RWPE2 (cell line): ENCODE data around the gene LTBP4.
A peak's percentile ranks its signal among the peaks of the same experiment; 100 is the strongest.

Source experiments
- ATAC-seq: fragments of 200-7000 bp; cut with Tn5 transposase; 3 replicates; pipeline ENCODE4 v1.9.1; 2021; ENCODE audit warnings: low read depth
- DNase-seq: peaks from one replicate; pipeline ENCODE4 v3.0.0-alpha.2; 2020; ENCODE audit warnings: low spot score
- H3K27ac ChIP-seq: fragments of 450-650 bp; 2 replicates; pipeline ENCODE4 v1.5.1; 2017; ENCODE audit warnings: mild to moderate bottlenecking; ENCODE audit not compliant: poor library complexity, severe bottlenecking
- H3K27me3 ChIP-seq: fragments of 250-450 bp; sonication (Bioruptor Pico); 2 replicates; pipeline ENCODE4 v1.5.1; 2021; ENCODE audit warnings: mild to moderate bottlenecking, moderate library complexity; ENCODE audit not compliant: insufficient read depth, poor library complexity, severe bottlenecking
- H3K36me3 ChIP-seq: fragments of 250-450 bp; sonication (Bioruptor Pico); 2 replicates; pipeline ENCODE4 v1.5.1; 2020; ENCODE audit warnings: low read depth, mild to moderate bottlenecking, moderate library complexity
- H3K4me1 ChIP-seq: fragments of 250-450 bp; sonication (Bioruptor Pico); 2 replicates; pipeline ENCODE4 v1.5.1; 2021; ENCODE audit warnings: mild to moderate bottlenecking, moderate library complexity; ENCODE audit not compliant: insufficient read depth, poor library complexity, severe bottlenecking
- H3K4me3 ChIP-seq: fragments of 250-450 bp; sonication (Bioruptor Pico); 2 replicates; pipeline ENCODE4 v1.5.1; 2021; ENCODE audit warnings: mild to moderate bottlenecking, moderate library complexity; ENCODE audit not compliant: severe bottlenecking
- H3K9me3 ChIP-seq: fragments of 250-450 bp; sonication (Bioruptor Pico); 2 replicates; pipeline ENCODE4 v1.5.1; 2021; ENCODE audit warnings: mild to moderate bottlenecking, moderate library complexity; ENCODE audit not compliant: severe bottlenecking
- TF ChIP-seq, protein P1 (sequence below): fragments of 450-650 bp; IDR thresholded peaks from one replicate; pipeline ENCODE4 v1.5.1; 2017; ENCODE audit warnings: mild to moderate bottlenecking, moderate library complexity; ENCODE audit not compliant: poor library complexity, severe bottlenecking

LTBP4 gene

DNA sequence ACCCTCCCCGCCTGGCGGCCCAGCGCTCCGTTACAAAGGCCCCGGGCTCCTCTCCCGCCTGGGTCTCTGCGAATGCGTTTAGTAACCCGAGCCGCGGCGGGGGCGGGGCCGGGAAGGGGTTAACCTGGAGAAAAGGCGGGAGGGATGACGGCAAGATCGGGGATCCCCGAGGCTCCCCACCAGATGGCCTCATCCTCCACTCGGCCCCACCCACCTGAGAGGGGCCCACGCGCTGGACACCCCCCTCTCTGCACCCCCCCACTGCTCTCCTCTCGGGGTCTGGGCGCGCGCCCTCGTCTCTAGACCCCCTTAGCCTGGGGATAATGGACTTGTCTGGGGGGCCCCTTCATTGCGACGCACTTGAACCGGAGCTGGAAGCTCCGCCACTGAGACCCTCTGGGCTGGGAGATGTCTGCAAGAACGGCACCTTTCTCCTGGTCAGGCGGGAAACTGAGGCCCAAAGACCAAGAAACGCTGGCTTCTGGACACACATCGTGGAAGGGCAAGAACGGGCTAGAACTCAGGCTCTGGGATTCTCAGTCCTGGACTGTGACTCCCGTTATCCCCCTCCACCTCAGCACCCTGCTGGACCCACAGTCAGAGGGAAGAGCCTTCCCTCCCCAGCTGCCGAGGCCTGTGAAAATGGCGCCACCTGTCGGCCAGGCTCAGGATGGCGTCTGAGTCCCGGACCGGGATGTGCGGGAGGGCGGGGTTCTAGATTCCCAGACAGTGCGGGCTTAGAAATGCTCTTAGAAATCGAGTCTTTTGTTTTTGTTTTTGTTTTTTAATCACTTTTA is 2.9 kb upstream of the LTBP4 start:
- peak; percentile 70 for ATAC-seq
- Histone ChIP-seq H3K36me3 (no peaks in the 10 kb centered on the region), H3K4me3 (peak overlapping the region; percentile 38), H3K9me3 (no peaks in the 10 kb centered on the region), H3K27ac (peak overlapping the region; percentile 11), H3K4me1 (peaks cover 10% of the 10 kb centered on the region), H3K27me3 (no peaks in the 10 kb centered on the region)
- peak; percentile 89 for DNase-seq
- TF ChIP-seq, protein P1, sequence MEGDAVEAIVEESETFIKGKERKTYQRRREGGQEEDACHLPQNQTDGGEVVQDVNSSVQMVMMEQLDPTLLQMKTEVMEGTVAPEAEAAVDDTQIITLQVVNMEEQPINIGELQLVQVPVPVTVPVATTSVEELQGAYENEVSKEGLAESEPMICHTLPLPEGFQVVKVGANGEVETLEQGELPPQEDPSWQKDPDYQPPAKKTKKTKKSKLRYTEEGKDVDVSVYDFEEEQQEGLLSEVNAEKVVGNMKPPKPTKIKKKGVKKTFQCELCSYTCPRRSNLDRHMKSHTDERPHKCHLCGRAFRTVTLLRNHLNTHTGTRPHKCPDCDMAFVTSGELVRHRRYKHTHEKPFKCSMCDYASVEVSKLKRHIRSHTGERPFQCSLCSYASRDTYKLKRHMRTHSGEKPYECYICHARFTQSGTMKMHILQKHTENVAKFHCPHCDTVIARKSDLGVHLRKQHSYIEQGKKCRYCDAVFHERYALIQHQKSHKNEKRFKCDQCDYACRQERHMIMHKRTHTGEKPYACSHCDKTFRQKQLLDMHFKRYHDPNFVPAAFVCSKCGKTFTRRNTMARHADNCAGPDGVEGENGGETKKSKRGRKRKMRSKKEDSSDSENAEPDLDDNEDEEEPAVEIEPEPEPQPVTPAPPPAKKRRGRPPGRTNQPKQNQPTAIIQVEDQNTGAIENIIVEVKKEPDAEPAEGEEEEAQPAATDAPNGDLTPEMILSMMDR = peak; percentile 97

DNA sequence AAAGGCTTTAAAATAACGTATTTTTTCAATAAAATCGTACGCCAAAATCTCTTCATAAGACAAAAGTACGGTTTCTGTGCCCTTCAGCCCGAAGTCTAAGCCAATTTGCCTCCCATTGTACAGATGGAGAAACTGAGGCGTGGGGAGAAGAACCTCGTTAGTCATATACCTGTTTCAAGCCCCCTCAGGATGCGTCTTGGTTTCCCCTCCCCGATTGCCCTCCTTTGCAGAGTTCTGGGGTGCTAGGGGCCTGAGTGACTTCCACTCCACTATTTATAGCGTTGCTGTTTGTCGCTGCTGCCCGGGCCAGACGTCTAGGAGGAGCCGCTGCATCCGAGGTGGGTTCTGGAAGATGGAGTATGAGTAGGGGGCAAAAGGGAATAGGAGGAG is 2.3 kb upstream of the LTBP4 start:
- Histone ChIP-seq H3K36me3 (no peaks in the 10 kb centered on the region), H3K27ac (no peak overlapping the region), H3K4me1 (peaks cover 11% of the 10 kb centered on the region), H3K4me3 (no peak overlapping the region), H3K27me3 (no peaks in the 10 kb centered on the region), H3K9me3 (no peaks in the 10 kb centered on the region)
- ATAC-seq (no peak), DNase-seq (no peak)
- TF ChIP-seq, protein P1 = peak; percentile 75

DNA sequence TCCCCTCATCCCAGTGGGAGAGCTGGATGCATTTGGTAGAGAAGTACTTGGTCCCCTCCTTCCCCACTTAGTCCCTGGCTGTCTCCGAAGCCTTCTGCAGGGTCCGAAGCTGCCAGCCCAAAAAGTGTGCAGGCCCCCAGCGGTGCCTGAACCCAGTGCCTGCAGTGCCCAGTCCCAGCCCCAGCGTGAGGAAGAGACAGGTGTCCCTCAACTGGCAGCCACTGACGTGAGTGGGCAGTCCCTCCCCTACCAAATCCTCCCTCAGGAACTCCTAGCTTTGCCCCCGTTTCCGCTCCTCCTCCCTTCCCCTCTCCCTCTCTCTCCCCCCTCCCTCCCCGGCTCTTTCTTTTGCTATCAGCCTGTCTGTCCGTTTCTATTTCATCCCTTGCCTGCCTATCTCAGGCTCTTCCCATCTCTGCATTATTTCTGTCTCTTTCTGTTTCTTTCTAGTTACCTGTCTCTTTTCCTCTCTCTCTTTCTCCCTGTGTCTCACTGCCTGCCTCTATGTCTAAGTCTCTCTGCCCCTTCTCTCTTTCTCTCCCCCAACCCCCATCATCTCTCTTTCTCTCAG is 1.8 kb upstream of the LTBP4 start:
- H3K9me3 ChIP-seq = no peaks in the 10 kb centered on the region
- DNase-seq = no peak

DNA sequence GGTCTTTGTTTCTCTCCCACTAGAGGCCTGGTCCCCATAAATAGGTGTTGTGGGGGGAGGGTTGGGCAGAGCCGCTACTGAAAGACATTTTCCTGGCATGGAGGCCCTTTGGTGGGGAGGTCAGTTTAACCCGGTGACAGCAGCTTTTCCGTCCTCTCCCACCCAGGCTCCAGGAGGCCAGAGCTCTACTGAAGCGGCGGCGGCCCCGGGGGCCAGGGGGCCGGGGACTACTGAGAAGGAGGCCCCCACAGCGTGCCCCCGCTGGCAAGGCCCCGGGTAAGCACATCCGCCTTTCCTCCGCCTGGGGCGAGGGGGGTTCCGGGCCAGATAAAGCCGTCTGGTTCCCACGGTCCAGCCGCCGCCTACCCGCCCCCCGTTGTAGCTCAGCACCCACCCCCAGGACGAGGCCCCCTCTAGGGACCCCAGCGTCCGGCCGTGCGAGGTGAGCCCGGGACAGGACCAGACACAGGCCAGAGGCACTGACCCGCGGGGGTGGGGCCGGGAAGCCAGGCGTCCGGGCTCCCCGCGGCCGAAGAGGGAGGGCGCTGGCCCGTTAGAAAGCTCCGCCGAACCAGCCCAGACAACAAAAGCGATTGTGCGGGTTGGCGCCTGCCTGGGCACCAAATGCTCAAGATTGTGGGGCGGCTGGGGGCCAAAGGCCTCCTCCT is 1.1 kb upstream of the LTBP4 start:
- no peak overlapping the region for H3K4me3 ChIP-seq
- TF ChIP-seq, protein P1 = no peak
- H3K27me3 ChIP-seq = no peaks in the 10 kb centered on the region
- no peaks in the 10 kb centered on the region for H3K9me3 ChIP-seq
- ATAC-seq (no peak), DNase-seq (no peak)
- H3K4me1 ChIP-seq = peaks cover 11% of the 10 kb centered on the region
- H3K27ac ChIP-seq = no peak overlapping the region
- H3K36me3 ChIP-seq = no peaks in the 10 kb centered on the region

More for the DNA sequence above, 1.8 kb upstream of the LTBP4 start:
- H3K36me3 ChIP-seq = no peaks in the 10 kb centered on the region
- TF ChIP-seq, protein P1 = no peak
- no peak overlapping the region for H3K4me3 ChIP-seq
- H3K27me3 ChIP-seq = no peaks in the 10 kb centered on the region
- peaks cover 11% of the 10 kb centered on the region for H3K4me1 ChIP-seq
- H3K27ac ChIP-seq = no peak overlapping the region
- no peak for ATAC-seq
